GM21786 (cell line): ENCODE measurements around the gene AMBP.

Experiments used
- ATAC-seq: cut with Tn5 transposase; IDR thresholded peaks from one replicate; pipeline ENCODE4 v1.9.1; 2021; ENCODE audit not compliant: unreplicated experiment

Gene AMBP

GRCh38 chr9:114012126-114012525, 66.0 kb downstream of the AMBP start:
- ATAC-seq: no peak

- no peak for ATAC-seq
Measured at GRCh38 chr9:114011313-114011712, 66.8 kb downstream of the AMBP start.
